ELF-1 (cell line): ENCODE results near the gene MAPK4.
"Not testable (repeated sequence)": the region's sequence is repeated elsewhere in the genome, so short reads cannot be mapped to it uniquely, and the experiment has no call there.

Source experiments
- DNase-seq: peaks from one replicate; pipeline ENCODE4 v3.0.0-alpha.2; 2016; ENCODE audit warnings: low read depth, low spot score

MAPK4 gene

DNA sequence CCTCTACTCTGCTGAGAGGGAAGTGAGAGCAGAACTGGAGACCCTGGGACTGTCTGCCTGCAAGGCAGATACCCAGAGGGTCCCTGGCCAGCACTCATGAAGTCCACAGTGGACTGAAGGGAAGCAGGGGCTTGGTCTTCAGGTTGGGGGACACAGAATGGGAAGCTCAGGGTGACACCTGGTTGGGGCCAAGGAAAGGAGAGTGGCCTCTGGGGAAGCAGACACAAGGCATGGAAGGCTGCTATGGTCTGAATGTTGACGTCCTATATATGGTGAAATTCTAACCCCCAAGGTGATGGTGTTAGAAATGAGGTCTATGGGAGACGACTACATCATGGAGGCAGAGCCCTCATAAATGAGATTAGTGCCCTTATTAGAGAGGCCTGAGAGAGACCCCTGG is 190.7 kb downstream of the MAPK4 start:
- DNase-seq = no peak

DNA sequence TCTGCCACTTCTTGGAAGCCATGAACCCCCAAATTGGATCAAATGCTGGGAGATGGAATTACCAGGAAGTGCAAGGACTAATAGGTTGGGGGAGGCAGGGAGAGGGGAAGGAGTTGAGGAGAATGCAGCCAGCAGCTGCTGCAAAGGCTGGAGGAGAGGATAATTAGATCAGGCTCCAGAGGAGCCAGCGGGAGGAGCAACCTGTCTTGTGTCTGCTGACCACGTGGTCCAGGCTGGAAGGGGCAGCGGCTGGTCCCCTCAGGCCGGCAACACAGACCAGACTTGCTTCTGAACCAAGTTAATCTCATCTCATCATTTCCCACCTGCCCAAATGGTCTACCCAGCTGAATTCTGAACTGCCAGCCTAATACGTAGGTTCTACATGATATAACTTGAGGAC is 191.6 kb downstream of the MAPK4 start:
- DNase-seq = peak; percentile 62

DNA sequence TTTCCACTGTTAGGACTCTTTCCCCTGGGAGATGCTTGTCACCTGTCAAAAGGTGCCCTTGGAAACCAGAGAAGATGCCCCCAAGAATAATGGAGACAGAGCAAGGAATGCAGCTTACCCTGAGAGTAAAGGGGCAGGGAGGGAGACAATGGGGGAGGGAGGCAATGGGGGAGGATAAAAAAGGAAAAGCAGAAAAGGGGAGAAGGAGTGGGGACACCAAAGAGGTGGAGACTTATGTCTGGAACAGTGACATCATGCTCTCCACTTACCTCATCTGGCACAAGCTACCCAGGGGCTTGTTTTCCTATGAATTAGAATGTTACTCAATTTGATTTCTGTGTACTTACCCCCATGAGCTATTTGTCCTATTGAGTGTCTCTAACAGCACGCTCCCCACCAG is 192.1 kb downstream of the MAPK4 start:
- no peak for DNase-seq

DNA sequence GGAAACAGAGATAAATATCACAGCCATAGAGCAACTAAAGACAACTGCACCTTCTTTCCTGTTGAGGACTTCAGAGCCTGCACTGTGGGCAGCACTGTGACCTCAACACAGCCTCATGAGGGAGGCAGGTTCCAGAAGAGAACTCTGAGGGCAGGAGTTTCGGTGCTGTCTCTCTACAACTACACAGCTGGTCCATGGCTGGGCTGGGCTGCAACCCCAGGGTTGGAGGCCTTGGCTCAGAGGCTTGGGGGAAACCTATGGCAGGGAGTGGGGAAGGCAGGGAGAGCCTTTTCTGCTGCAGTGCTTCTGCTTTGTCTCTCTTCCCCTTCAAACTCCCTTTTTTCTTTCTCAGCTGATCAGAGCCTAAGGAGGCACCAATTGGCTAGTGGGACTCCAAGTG is 193.4 kb downstream of the MAPK4 start:
- no peak for DNase-seq

DNA sequence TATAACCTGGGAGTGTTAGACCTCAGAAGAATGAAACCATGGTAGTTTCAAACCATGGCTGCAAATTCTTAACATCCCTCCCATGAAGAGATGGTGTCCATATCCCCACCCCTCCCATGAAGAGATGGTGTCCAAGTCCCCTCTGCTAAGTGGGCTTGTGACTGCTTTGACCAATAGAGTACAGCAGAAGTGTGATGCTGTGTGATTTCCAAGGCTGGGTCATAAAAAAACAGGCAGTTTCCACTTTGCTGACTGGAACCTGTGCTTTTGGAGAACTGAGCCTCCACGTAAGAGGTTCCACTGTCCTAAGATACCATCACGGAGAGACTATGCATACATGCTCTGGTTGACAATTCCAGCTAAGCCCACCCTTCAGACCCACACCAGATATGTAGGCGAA is 194.4 kb downstream of the MAPK4 start:
- DNase-seq = no peak

DNA sequence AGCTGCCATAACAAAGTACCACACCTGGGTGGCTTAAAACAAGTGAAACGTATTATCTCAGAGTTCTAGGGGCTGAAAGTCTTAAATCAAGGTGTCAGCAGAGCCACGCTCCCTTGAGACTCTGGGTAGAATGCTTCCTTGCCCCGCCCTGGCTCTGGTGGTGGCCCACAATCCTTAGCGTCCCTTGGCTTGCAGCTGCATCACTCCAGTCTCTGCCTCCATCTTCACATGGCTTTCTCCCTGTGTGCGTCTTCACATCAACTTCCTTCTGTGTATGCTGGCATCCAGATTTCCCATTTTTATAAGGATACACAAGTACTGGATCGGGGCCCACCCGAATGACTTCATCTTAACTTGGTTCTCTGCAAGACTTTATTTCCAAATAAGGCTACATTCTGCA is 197.5 kb downstream of the MAPK4 start:
- DNase-seq = no peak

DNA sequence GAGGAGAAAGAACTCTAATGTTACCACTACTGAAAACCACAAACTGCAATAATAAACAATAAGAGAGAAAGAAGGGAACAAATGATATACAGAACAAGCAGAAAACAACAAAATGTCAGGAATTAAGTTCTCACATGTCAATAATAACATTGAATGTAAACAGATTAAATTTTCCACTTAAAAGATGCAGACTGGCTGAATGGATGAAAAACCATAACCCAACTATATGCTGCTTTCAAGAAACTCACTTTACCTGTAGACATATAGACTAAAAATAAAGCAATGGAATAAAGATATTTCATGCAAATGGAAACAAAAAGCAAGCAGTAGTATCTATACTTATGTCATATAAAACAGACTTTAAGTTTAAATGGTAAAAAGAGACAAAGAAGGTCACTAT is 209.6 kb downstream of the MAPK4 start:
- DNase-seq = no peak

DNA sequence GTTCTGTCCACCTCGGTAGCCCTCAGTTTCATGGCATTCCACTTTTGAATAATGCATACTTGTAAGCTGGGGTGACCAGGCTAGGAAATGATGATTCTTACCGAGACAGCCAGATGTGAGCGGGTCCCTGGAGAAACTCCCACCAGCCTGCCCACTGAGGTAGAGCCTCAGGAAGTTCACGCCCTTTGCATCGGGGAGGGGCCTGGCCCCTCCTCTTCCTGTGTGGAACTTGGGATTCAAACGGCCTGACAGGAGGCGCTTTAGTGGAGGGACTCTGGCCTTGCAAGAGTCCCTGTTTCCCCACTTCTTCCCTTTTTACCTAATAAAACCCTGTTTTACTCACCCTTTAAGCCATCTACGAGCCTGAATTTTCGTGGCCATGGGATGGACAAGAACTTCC is 215.3 kb downstream of the MAPK4 start:
- DNase-seq = peak; percentile 80

DNA sequence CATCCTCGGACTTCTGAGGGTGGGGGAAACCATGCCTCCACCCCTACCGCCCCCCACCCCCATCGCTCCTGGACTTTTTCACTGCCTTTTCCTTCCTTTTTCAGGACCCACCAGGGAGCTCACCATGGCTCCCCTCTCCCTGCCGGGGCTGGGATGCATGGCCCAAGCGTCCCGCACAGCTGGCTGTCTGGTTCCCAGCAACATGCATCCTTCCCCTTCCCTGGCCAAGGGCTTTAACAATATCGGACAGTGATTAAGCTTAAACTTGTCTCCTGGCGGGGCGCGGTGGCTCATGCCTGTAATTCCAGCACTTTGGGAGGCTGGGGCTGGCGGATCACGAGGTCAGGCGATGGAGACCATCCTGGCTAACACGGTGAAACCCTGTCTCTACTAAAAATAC is 215.8 kb downstream of the MAPK4 start:
- peak; percentile 77 for DNase-seq

DNA sequence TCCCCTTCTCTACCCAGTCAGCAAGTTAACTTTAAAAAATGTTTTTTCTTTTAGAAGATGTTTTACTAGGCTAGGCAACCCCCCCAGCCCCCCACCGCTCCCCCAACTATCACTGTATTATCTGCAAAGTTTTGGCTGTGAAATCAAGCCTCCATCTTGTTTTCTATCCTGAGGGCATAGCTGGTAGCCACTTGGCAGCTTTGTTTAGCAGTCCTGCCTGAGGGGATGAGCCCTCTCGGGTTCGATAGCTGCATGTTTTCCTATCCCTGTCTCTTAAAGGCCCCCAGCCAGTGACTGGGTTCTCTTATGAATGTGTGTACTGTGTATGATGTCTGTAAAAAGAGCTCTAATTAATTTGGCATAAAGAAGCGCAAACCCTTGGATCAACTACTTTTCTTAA is 216.5 kb downstream of the MAPK4 start:
- peak; percentile 92 for DNase-seq

DNA sequence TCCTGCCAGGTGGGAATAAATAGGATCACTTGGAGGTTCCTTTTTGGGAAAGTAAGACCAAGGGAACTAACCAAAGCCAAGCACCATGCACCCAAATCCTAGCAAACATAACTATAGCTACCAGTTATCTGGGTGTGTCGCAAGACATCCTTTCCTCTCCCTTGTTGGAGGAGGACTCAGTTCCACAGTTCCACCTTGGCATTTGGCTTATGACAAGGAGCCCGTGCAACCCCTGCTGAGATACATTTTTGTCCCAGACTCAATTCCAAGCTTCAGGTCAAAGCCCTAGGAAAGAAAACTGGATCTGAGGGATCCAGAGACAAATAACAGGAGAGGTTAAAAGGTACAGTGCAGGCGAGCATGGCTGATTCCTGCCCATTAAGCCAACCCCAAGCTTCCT is 219.1 kb downstream of the MAPK4 start:
- not testable (repeated sequence) for DNase-seq
